HG03280 (cell line): ENCODE results near the gene EGR4.
"Not testable (repeated sequence)": the region's sequence is repeated elsewhere in the genome, so short reads cannot be mapped to it uniquely, and the experiment has no call there.

Experiments
- ATAC-seq: cut with Tn5 transposase; IDR thresholded peaks from one replicate; pipeline ENCODE4 v1.9.1; 2021; ENCODE audit warnings: mild to moderate bottlenecking, moderate library complexity; ENCODE audit not compliant: unreplicated experiment

EGR4 gene

DNA sequence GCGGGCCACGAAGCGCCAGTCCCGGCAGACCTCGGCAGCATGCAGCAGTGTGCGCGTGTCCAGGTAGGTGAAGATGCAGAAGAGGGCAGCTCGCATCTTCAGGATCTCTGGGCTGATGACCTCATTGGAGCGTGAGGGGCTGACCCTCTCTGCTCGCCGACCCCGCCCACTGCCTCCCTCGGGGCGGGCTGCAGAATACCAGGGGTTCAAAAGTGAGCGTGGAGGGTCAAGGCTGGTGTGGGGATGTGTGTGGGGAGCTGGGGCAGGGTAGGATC, 29.1 kb downstream of the EGR4 start:
- no peak for ATAC-seq

DNA sequence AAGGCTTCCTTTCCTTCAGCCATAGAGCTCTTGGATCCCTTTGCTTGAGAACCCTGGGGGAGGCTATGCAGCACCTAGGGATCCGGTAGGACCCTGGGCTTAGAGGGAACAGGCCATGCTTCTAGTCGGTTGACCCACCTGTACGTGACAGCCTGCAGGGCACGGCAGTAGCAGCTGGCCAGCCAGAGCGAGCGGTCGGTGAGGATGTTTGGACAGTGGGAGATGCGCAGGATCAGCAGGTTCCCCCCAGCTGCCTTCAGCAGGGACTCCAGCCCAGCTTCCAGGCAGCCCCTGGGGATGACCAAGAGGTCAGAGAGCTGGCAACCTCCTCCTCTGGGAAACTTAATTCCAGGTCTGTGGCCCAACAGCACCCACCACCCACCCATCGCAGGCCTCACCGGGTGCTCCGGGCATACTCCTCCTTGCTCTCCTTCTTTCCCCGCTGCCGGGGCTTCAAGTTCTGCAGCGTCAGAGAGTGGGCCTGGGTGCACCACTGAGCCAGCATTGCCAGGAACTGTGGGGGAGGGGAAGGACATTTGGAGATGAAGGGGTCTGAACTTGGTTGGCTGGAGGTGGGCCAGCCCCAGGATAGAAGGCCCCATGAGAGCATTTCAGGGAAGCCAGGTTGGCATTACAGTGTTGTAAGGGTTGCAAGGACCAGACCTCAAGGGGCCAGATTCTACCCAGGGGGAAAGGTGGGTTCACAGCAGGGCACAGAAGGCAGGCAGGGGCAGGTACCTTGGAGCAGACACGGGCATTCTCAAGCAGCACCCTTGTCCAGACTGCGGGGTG, 29.6 kb downstream of the EGR4 start:
- ATAC-seq, result no peak

DNA sequence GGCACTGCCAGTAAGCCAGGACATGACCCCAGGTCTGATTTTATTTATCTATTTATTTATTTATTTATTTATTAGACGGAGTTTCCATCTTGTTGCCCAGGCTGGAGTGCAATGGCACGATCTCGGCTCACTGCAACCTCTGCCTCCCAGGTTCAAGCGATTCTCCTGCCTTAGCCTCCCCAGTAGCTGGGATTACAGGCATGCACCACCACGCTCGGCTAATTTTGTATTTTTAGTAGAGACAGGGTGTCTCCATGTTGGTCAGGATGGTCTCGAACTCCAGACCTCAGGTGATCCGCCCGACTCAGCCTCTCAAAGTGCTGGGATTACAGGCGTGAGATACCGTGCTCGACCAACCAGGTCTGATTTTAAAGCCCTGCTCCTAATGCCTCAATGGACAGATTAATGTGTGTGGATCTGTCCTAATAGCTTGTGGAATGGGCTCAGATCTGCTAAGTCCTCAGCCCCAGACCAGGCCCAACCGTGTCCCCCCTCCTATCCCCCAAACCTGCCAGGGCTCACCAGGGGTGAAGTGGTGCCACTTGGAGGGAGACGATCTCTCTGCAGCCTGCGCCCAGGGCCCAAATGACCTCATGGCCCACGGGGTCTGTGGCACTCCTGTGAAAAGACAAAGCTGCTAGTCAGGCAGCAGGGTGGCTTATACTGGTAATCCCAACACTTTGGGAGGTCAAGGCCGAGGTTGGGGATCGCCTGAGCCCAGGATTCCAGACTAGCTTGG, 30.5 kb downstream of the EGR4 start:
- not testable (repeated sequence) for ATAC-seq

DNA sequence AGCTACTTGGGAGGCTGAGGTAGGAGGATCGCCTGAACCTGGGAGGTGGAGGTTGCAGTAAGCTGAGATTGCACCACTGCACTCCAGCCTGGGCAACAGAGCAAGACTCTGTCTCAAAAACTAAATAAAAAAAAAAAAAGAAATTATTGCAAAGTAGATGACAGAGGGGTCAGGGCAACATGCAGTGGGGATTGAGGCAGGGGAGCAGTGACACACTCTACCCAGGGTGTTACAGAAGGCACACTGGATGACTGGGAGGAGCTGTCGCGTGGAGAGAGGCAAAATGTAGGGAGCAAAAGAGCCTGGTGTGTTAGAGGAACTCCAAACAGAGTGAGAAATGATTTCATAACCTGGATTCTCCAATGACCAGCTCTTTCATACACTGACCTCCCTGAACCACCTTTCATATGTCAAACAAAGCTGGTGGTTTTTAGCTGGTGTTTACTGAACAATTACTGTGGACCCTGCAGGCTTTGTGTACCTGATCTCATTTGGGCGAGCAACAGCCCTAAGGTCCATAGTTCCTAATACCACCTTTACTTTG, 31.2 kb downstream of the EGR4 start:
- no peak for ATAC-seq

DNA sequence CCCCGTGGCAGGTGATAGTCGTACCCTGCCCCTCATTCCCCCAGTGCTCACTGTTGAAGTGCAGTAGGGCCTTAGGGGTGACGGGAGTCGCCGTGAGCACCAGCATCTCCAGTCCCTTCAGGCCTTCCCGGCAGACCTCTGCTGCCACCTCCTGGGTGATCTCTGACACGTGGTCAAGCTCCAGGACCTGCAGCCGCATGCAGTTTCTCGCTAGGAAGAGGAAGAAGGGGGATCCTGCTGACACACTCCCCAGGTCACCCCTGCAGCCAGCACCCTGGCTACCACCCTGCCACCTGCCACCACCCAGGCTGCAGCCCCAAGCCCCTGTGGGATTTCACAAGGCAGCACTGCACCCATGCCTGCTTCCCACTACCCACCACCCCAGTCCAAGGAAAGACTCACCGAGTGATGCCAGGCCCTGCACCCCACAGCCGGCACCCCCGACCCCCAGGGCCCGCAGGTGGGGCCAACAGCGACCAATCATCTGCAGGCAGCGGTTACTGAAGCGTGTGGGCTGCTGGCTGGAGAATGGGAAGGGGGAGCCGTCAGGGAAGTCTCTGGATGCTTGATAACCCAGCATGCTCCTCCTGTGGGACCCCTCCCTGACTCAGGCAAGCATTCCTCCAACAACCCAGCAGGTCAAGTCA, 32.9 kb downstream of the EGR4 start:
- ATAC-seq, result no peak

DNA sequence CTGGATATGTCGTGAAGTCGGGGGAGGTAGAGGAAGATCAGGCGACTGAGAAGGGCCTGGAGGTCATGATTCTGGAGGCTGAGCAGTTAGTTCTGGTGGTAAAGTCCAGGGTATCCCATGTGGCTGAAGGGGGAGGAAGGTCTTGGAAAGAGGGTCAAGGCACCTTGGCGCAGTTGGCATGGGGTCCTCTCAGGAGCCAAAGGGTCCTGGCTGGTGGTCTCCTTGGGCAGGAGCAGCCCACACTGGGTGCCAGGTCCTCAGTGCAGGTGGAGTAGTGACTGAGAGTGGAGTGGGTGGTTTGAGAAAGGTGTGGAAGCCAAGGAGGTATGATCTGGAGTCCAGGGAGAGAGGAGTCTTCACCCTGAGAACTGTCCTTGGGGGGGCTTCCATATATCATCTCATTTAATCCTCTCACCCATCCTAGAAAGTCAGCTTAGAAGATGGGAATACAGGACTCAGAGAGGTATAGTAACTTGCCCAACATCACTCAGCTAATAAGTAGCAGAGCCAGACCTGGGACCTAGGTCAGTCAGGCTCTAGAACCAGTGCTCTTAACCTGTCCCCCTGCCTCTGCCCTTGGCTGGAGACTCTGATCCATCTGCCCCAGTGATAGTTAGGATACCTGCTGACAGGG, 33.5 kb downstream of the EGR4 start:
- ATAC-seq, result no peak

DNA sequence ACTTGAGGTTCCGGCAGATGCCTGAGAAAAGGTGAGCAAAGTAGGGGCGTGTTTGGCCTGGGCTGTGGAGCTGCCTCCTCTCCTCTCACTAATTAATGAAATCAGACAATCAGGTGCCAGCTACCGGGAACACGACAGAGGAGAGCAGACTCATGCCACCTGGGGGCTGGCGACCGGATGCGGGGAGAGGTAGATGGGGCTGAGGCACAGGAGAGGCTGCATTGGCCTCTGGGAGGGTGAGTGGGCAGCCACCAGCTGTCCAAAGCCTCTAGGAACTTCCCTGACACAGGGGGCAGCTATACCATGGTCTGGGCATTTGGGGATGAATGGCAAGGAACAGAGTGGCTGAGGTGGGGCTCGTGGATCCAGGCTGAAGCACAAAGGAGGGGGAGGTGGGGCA, 34.1 kb downstream of the EGR4 start:
- ATAC-seq, result no peak

DNA sequence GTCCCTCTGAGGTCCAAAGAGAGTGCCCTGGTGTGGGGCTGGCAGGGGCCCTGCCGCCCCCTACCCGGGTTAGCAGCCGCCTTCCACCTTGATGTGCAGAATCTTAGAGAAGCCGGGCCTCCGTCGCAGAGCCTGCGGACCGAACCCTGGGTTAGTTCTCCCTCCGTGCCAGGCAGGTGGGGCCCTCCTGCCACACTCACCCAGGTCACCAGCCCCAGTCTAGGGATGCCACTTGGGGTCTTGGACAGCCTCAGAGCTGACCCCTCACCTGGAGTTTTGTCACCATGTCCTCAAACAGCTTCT, 34.5 kb downstream of the EGR4 start:
- ATAC-seq, result no peak

DNA sequence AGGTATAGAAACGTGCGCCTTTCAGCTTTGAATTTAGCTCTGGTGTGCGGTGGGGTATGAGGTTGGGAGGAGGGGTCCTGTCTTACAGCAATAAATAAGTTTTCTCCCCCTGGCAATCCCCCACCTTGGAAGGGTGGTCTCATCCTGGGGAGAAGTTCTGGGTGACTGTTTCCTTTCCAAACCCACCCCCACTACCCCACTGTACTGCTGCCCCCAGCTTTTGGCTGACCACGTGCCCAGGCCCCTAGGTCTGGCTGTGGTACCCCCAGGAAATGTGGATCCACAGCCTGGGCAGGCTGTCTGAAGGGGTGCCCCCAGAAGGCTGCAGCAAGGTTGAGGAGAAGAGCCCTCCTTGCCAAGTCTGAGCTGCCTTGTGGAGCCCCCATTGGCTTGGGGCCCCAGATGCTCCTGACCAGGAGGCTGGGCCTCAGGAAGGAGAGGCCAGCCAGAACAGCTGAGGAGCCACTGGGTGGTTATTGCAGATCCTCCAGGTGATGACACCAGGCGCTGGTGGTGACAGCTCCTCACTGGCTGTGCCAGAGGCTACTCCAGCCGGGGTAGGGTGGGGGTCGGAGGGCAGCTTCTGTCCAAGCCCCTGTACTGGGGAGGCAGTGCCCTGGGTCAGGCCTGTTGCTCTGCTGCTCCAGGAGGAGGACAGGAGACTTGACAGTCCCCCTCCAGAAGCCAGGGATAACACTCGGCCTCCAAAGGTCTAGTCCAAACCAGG, 35.0 kb downstream of the EGR4 start:
- no peak for ATAC-seq

DNA sequence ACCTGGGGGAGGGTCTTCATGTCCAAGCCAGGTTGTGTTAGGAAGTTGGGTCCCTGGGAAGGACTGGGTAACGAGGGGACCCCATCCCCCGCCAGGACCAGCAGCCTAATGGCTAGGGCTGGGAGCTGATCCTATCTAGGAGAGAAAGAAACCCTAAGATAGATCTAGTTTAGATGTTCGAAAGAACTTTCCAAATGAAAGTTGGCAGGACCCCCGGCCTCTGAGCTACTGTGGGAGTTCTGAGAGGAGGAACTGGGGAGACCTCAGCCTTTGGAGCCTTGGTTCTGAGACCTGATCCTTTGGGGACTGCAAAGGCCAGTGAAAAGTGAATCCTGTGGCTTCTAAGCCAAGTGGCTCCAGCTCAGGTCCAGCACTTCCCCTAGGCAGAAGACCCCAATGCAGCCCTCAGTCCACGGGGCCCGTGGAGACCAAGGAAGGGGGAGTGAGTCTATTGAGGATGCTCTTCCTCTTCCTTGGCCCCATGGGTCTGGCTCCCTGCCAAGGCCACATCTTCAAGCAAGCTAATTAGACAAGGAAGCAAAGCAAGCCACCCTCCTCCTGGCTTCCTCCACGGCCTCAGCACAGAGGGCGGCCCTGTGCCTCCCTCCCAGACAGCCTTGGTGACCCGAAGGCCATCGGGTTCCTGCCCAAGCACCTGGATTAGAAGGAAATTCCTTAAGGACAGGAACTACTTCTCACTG, 35.8 kb downstream of the EGR4 start:
- ATAC-seq, result no peak

DNA sequence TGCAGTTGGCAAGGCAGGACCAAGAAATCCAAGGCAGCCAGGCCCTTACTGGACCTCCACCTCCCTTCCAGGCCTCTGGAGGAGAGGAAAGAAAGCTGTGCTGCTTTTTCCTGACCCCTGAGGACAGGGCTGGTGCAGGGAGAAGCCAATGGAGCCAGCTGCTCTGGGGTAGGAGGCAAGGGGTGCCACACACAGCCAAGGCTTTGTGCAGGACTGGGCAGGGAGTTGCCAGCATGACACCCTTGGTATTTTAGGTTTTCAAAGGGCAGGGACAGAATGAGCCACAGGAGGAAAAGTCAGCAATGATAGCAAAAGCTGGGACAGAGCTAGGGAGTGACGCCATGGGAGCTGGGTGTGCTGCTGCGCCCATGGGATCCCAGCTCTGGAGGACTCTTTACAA, 36.3 kb downstream of the EGR4 start:
- ATAC-seq, result no peak

DNA sequence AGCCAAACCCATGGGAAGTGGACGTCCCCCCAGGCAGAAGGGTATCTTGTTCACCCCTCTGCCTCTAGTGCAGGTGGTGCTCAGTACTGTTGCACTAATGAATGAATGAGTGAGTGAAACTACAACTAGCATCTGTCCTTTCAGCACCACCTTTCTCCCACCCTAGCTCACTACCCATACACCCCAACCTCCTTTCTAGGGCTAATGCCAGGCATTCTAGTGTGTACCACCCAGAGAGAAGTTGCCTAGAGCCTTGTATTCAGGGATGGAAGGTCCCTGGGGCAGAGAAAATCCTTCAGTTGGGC, 36.8 kb downstream of the EGR4 start:
- ATAC-seq, result no peak

DNA sequence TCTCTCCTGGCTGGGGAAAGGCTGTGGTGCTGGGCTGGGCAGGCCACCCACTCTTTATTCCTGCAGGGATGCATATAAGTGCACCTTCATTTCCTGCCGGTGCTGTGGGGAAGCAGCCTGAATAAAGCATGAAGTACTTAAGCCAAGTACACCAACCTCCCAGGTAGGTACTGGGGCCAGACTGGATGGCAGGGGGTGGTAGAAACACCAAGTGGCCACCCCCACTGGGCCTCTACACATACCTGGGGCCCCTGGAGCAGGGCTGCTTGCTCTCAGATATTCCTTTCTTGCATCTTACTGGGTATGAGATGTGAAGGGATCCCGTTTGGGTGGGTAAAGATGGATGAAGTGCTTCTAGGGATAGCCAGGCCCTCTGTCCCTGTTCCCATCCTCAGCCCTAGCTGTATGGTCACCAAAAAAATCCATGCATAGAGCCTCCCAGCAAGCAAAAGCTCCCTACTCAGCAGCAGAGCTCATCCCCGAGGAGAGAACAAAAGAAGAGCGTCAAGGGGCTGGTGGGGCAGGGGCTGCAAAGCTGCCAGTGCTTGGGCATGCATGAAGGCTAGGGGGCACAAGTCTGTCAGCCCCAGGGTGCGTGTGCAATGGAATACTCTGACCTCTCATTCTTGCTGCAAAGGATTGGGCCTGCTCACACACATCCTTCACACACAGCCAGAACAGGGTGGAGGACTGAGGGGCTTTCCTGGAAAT, 37.3 kb downstream of the EGR4 start:
- no peak for ATAC-seq

DNA sequence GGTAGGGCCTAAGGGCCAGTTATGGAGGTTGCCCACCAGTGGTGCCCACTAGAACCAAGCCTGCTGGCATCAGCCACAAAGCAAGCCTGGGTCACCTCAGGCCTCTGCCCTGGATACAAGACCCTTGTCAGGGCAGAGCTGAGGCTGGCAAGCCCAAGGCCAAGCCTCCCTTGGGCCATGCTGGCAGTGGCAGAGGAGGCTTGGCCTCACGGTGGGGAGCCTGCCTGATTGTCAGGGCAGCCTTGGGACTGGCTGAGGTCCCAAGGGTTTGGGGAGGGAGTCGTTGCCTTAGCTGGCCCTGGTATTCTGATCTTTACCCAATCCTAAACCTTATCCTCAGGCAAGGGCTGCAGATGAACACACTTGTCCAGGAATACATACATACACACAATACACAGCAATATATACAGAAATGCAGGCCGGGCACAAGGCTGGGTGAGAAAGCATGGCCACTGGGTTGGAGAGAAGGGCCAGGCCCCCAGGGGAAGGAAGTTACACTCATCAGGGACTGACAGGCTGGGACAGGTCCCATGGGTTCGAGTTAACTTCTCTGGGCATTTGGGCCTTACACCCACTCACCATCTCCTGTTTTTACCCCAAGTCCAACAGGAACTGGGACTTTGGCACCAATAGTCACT, 38.2 kb downstream of the EGR4 start:
- ATAC-seq, result no peak

DNA sequence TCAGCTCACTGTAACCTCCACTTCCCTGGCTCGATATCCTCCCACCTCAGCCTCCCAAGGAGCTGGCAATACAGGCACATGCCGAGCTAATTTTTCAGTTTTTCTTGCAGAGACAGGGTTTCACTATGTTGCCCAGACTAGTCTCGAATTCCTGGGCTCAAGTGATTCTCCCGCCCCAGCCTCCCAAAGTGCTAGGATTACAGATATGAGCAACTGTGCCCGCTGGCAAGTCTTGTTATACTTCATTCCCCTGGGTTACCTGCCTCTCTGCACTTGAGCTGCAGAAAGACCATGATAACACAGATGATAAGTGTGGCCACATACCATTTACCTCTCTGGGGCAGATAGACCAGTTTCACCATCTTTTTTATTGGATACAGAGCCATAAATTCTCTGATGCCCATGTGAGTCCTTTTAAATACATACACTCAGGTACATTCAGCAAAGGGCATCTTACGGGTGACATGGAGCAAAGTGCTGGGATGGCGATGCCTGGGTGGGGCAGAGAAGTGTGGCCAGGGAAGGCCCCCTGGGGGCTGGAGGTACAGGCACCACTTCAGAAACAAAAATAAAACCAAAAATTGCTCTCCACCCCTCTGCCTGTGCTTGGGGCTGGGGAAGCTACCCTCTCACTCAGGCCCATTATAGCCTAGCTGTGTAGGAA, 38.9 kb downstream of the EGR4 start:
- ATAC-seq, result no peak

DNA sequence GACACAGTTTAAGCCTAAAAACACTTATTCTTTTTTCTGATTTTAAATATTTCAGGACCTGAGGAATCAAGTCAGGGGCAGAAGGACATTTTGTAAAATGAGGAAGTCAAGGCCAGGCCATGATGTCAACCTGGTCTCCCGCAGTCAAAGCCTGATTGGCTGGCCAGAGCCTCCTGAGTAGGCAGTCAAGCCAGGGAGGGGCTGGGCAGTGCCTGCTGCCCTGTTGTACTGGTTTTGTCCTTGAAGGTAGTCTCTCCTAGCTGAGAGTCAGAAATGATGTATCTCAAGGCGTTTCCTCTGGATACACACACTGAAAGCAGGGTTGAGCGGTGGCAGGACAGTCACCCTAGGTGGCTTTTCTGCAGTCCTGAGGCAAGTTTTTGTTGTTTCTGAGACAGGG, 39.4 kb downstream of the EGR4 start:
- no peak for ATAC-seq

DNA sequence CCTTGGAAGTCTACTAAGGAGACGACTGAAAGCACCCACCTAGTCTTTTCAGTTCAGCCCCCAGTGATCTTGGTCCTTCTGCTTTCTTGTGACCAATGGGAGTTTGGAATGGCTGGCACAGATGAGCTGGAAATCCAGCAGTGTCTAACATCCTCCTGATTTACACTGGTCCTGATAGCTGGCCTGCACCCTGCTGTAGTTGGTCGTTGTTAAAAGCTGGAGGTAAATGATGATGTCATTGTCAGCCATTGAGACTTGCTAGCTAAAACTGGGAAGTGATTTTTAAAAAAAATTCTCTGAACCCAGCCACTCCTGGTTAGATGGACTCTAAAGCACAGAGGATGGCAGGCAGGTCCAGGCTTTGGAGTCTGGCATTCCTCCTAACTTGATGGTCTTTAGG, 39.9 kb downstream of the EGR4 start:
- no peak for ATAC-seq

DNA sequence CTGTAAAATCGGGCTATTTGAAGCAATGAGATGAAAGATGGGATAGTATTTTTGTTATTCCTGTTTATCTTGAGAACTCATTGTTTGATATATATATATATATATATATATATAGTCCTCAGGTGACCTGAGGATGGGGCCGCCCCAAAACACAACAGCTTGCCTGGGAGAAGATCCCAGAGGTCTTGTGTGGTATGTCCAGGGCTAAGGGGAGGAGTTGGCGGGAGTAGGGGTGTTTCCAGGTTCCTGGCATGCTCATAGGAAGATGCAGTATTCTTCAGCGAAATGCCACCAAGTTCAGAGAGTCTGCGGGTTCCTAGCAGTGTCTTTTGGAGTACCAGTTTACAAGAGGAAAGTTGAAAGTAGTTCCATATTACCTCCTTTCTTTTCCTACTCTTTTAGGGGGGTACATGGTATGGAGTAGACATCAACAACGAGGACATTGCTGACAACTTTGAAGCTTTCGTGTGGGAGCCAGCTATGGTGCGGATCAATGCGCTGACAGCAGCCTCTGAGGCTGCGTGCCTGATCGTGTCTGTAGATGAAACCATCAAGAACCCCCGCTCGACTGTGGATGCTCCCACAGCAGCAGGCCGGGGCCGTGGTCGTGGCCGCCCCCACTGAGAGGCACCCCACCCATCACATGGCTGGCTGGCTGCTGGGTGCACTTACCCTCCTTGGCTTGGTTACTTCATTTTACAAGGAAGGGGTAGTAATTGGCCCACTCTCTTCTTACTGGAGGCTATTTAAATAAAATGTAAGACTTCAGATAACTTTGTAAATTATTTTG, 40.9 kb downstream of the EGR4 start:
- no peak for ATAC-seq
